ENCODE results near the gene OXA1L. TPM values are rescaled to one million over a fixed set of nuclear protein-coding genes. Genes with fewer than 3 reads are reported as not detected.
A peak's percentile ranks its signal among the peaks of the same experiment; 100 is the strongest.

Gene OXA1L
- 60.7 and 76.1 TPM in 2 replicates for polyA plus RNA-seq
- 48.0 and 51.1 TPM in 2 replicates for polyA minus RNA-seq

DNA sequence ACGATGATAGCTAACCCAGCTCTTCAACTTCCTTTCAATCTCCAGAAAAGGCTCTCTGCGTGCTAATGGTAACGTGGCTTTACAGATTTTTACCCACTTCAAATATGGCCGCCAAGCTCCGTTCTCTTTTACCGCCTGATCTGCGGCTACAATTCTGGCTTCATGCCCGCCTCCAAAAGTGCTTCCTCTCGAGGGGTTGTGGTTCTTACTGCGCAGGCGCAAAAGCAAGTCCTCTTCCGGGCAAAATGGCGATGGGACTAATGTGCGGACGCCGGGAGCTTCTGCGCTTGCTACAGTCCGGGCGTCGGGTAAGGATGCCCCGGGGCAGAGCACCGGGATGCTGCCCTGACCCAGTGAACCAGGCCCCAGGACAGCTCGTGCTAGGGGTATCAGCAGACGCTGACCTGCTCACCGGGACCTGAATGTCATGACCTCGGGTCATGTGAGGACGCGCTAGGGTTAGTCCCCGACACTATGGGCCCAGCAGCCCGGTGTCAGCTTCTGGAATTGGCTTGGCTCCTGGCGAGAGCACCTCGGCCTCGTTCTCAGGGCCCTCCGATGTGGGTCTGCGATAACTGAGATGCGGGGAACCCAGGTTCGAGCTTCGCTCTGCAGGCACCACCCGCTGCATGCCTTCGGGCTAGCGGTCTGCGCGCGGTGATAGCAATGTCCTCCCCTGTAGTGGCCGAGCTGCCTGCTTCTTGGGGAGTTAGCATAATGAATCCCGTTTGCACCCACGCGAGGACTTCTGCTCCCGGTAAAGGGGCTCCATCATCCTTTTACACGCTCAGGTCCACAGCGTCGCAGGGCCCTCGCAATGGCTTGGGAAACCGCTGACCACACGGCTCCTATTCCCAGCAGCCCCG, at the start of gene OXA1L:
Gene OXA1L, plus strand, starts transcription at position 232 of the 866 bp plus-strand sequence. Its CDS starts 14 bp downstream, at position 246.
- Histone ChIP-seq H3K27ac (ENCODE audit: low read length) (peak within 1 kb of the TSS; percentile 89), H2AFZ (ENCODE audit: low read depth, low read length) (peak within 1 kb of the TSS; percentile 96), H3K27me3 (ENCODE audit: insufficient read depth, low read depth, low read length) (no peaks in the 10 kb centered on the region), H3K4me3 (ENCODE audit: low read length) (peak within 1 kb of the TSS; percentile 95), H3K9me2 (ENCODE audit: insufficient read depth, low read length) (no peaks in the 10 kb centered on the region), H3K4me2 (ENCODE audit: low read length) (peak within 1 kb of the TSS; percentile 94), H4K20me1 (ENCODE audit: insufficient read depth) (no peaks in the 10 kb centered on the region), H3K79me2 (replicated peaks; ENCODE audit: insufficient read depth, low read length) (peaks cover 18% of the 10 kb centered on the region), H3K36me3 (ENCODE audit: insufficient read depth, low read length) (no peaks in the 10 kb centered on the region), H3K9ac (ENCODE audit: low read length) (peak within 1 kb of the TSS; percentile 81), H3F3A (ENCODE audit: insufficient read depth, low read length, poor library complexity, severe bottlenecking) (no peaks in the 10 kb centered on the region), H3K9me3 (ENCODE audit: low read length) (no peaks in the 10 kb centered on the region)
- peak; percentile 86 for TF ChIP-seq POLR2AphosphoS5 (IDR thresholded peaks at IDR 0.05)
- peak; percentile 95 for TF ChIP-seq MXI1 (conservative IDR thresholded peaks at IDR 0.05; ENCODE audit: poor library complexity, severe bottlenecking)
- TF ChIP-seq, protein P1, sequence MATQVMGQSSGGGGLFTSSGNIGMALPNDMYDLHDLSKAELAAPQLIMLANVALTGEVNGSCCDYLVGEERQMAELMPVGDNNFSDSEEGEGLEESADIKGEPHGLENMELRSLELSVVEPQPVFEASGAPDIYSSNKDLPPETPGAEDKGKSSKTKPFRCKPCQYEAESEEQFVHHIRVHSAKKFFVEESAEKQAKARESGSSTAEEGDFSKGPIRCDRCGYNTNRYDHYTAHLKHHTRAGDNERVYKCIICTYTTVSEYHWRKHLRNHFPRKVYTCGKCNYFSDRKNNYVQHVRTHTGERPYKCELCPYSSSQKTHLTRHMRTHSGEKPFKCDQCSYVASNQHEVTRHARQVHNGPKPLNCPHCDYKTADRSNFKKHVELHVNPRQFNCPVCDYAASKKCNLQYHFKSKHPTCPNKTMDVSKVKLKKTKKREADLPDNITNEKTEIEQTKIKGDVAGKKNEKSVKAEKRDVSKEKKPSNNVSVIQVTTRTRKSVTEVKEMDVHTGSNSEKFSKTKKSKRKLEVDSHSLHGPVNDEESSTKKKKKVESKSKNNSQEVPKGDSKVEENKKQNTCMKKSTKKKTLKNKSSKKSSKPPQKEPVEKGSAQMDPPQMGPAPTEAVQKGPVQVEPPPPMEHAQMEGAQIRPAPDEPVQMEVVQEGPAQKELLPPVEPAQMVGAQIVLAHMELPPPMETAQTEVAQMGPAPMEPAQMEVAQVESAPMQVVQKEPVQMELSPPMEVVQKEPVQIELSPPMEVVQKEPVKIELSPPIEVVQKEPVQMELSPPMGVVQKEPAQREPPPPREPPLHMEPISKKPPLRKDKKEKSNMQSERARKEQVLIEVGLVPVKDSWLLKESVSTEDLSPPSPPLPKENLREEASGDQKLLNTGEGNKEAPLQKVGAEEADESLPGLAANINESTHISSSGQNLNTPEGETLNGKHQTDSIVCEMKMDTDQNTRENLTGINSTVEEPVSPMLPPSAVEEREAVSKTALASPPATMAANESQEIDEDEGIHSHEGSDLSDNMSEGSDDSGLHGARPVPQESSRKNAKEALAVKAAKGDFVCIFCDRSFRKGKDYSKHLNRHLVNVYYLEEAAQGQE (IDR thresholded peaks at IDR 0.05; ENCODE audit: borderline replicate concordance) = peak; percentile 77
- no peak for TF ChIP-seq SMC3 (conservative IDR thresholded peaks at IDR 0.05; ENCODE audit: poor library complexity)
- TF ChIP-seq TAF1 (IDR thresholded peaks at IDR 0.05; ENCODE audit: low read depth) = peak; percentile 89
- peak; percentile 40 for TF ChIP-seq RAD21 (conservative IDR thresholded peaks at IDR 0.05)
- TF ChIP-seq, protein P2, sequence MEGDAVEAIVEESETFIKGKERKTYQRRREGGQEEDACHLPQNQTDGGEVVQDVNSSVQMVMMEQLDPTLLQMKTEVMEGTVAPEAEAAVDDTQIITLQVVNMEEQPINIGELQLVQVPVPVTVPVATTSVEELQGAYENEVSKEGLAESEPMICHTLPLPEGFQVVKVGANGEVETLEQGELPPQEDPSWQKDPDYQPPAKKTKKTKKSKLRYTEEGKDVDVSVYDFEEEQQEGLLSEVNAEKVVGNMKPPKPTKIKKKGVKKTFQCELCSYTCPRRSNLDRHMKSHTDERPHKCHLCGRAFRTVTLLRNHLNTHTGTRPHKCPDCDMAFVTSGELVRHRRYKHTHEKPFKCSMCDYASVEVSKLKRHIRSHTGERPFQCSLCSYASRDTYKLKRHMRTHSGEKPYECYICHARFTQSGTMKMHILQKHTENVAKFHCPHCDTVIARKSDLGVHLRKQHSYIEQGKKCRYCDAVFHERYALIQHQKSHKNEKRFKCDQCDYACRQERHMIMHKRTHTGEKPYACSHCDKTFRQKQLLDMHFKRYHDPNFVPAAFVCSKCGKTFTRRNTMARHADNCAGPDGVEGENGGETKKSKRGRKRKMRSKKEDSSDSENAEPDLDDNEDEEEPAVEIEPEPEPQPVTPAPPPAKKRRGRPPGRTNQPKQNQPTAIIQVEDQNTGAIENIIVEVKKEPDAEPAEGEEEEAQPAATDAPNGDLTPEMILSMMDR (IDR thresholded peaks at IDR 0.05; ENCODE audit: poor library complexity, severe bottlenecking) = no peak

DNA sequence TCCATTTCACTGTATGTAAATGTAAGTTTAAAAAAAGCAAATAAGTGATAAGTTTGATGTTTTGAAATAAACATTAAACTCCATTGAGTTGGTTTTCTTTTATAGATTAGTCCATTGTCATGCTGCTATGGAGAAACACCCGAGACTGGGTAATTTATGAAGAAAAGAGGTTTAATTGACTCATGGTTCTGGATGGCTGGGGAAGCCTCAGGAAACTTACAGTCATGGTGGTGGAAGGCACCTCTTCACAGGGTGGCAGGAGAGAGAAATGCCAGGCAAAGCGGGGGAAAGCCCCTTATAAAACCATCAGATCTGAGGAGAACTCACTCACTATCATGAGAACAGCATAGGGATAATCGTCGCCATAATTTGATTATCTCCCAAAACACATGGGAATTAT, 48.4 kb upstream of the OXA1L start:
- H3K9me3 ChIP-seq (ENCODE audit: low read length) = no peaks in the 10 kb centered on the region
- H4K20me1 ChIP-seq (ENCODE audit: insufficient read depth) = no peaks in the 10 kb centered on the region
- no peaks in the 10 kb centered on the region for H3K27me3 ChIP-seq (ENCODE audit: insufficient read depth, low read depth, low read length)
- no peaks in the 10 kb centered on the region for H3K79me2 ChIP-seq (replicated peaks; ENCODE audit: insufficient read depth, low read length)
- TF ChIP-seq MXI1 (conservative IDR thresholded peaks at IDR 0.05; ENCODE audit: poor library complexity, severe bottlenecking) (no peak), EZH2 (IDR thresholded peaks at IDR 0.05; ENCODE audit: borderline replicate concordance, insufficient read depth, low read length, poor library complexity, severe bottlenecking) (no peak), TAF1 (IDR thresholded peaks at IDR 0.05; ENCODE audit: low read depth) (no peak), RAD21 (conservative IDR thresholded peaks at IDR 0.05) (no peak), EP300 (conservative IDR thresholded peaks at IDR 0.05; ENCODE audit: poor library complexity, severe bottlenecking) (no peak), SMC3 (conservative IDR thresholded peaks at IDR 0.05; ENCODE audit: poor library complexity) (no peak), POLR2AphosphoS5 (IDR thresholded peaks at IDR 0.05) (no peak)
- TF ChIP-seq, protein P2 (IDR thresholded peaks at IDR 0.05; ENCODE audit: poor library complexity, severe bottlenecking) = no peak
- TF ChIP-seq, protein P1 (IDR thresholded peaks at IDR 0.05; ENCODE audit: borderline replicate concordance) = no peak
- H2AFZ ChIP-seq (ENCODE audit: low read depth, low read length) = no peak overlapping the region
- H3K36me3 ChIP-seq (ENCODE audit: insufficient read depth, low read length) = no peaks in the 10 kb centered on the region
- H3K27ac ChIP-seq (ENCODE audit: low read length) = no peak overlapping the region
- H3K9ac ChIP-seq (ENCODE audit: low read length) = no peak overlapping the region
- H3K4me3 ChIP-seq (ENCODE audit: low read length) = no peak overlapping the region
- no peak overlapping the region for H3K4me2 ChIP-seq (ENCODE audit: low read length)
- no peaks in the 10 kb centered on the region for H3F3A ChIP-seq (ENCODE audit: insufficient read depth, low read length, poor library complexity, severe bottlenecking)
- H3K9me2 ChIP-seq (ENCODE audit: insufficient read depth, low read length) = no peaks in the 10 kb centered on the region
